Liver (tissue), 3 donors: ENCODE data around the gene PARVB.

Source experiments
- ATF3 ChIP-seq: IDR thresholded peaks from 2 replicates; pipeline ENCODE4 v1.6.1; 2016; ENCODE audit warnings: antibody characterized with exemption
- FOXA1 ChIP-seq: IDR thresholded peaks from 2 replicates; pipeline ENCODE4 v1.6.1; 2016; ENCODE audit warnings: antibody characterized with exemption
- GABPA ChIP-seq, 2 donors: IDR thresholded peaks in 1 of 2; conservative IDR thresholded peaks in 1 of 2; 2 replicates each; pipeline ENCODE4 v1.6.1; 2016; ENCODE audit warnings: antibody characterized with exemption in 2 of 2, mild to moderate bottlenecking in 1 of 2, moderate library complexity in 1 of 2
- HNF4A ChIP-seq, 2 donors: conservative IDR thresholded peaks; 2 replicates each; pipeline ENCODE4 v1.6.1; 2016; ENCODE audit warnings: antibody characterized with exemption in 2 of 2, mild to moderate bottlenecking in 2 of 2
- MAX ChIP-seq: IDR thresholded peaks from 2 replicates; pipeline ENCODE4 v1.6.1; 2016; ENCODE audit warnings: antibody characterized with exemption
- SP1 ChIP-seq: IDR thresholded peaks from 2 replicates; pipeline ENCODE4 v1.6.1; 2018; ENCODE audit warnings: antibody characterized with exemption, mild to moderate bottlenecking
- TAF1 ChIP-seq: conservative IDR thresholded peaks from 2 replicates; pipeline ENCODE4 v1.6.1; 2016; ENCODE audit warnings: antibody characterized with exemption, mild to moderate bottlenecking
- YY1 ChIP-seq: IDR thresholded peaks from 2 replicates; pipeline ENCODE4 v1.6.1; 2016; ENCODE audit warnings: antibody characterized with exemption, mild to moderate bottlenecking
- TF ChIP-seq, protein P1 (sequence below): IDR thresholded peaks from 2 replicates; pipeline ENCODE4 v1.6.1; 2016; ENCODE audit warnings: antibody characterized with exemption, mild to moderate bottlenecking
- TF ChIP-seq, protein P2 (sequence below): fragments of 150-350 bp; IDR thresholded peaks from 2 replicates; pipeline ENCODE4 v1.5.1; 2017; ENCODE audit warnings: improper control_type of control experiment, low read depth, low read length; ENCODE audit not compliant: missing input control
- TF ChIP-seq, protein P3 (sequence below): IDR thresholded peaks from 2 replicates; pipeline ENCODE4 v1.6.1; 2016; ENCODE audit warnings: antibody characterized with exemption
- donor health status: healthy.
- donor health status: healthy.

DNA sequence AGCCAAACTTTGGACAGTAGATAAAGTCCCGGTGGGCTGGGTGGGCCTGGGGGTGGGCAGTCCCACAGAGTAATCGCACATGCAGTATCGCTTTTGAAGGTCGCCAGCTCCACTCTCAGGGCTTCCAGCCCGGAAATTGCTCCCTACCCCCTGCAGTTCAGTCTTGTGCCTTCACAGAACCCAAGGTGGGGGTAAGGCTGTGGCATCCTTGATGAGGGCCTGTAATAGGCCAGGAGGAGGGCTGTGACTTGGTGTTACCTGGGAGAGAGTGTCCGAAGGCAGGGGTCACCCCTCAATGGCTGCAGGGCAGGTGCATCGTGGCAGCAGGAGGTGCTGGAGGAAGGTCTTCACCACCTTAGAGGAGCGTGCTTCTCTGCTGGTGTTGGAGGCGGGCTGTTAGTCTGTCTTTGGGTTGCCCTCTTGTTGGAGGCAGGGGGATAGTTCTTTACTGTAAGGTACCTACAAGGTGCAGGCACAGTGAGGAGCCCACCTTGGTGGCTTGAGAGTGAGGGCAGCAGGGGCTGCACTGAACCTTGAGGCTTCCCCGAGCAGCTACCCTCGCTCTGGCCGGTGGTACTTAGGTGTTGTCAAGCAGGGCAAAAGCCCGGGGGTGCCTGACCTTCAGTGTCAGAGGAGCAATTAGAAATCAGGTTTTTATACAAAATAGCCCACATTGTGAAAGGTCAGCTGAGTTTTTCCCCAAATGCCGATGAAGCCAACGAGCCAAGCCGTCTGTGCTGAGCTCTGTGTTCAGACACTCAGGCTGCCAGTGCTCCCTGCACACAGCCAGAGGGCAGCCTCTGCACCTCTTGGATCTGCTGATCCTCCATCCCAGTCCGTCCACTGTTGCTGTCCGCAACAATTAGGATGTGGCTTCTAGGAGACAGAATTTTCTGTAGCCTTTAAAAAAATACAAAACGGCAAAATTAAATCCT lies 47.0 kb upstream of the PARVB start:
- TF ChIP-seq, protein P1, sequence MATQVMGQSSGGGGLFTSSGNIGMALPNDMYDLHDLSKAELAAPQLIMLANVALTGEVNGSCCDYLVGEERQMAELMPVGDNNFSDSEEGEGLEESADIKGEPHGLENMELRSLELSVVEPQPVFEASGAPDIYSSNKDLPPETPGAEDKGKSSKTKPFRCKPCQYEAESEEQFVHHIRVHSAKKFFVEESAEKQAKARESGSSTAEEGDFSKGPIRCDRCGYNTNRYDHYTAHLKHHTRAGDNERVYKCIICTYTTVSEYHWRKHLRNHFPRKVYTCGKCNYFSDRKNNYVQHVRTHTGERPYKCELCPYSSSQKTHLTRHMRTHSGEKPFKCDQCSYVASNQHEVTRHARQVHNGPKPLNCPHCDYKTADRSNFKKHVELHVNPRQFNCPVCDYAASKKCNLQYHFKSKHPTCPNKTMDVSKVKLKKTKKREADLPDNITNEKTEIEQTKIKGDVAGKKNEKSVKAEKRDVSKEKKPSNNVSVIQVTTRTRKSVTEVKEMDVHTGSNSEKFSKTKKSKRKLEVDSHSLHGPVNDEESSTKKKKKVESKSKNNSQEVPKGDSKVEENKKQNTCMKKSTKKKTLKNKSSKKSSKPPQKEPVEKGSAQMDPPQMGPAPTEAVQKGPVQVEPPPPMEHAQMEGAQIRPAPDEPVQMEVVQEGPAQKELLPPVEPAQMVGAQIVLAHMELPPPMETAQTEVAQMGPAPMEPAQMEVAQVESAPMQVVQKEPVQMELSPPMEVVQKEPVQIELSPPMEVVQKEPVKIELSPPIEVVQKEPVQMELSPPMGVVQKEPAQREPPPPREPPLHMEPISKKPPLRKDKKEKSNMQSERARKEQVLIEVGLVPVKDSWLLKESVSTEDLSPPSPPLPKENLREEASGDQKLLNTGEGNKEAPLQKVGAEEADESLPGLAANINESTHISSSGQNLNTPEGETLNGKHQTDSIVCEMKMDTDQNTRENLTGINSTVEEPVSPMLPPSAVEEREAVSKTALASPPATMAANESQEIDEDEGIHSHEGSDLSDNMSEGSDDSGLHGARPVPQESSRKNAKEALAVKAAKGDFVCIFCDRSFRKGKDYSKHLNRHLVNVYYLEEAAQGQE = no peak
- TF ChIP-seq SP1 (no peak), GABPA (IDR thresholded peaks at IDR 0.05 in 1 of 2, conservative IDR thresholded peaks at IDR 0.05 in 1 of 2) (no peak), FOXA1 (no peak), HNF4A (conservative IDR thresholded peaks at IDR 0.05) (no peak), MAX (no peak), TAF1 (no peak), YY1 (no peak), ATF3 (no peak)
- TF ChIP-seq, protein P2, sequence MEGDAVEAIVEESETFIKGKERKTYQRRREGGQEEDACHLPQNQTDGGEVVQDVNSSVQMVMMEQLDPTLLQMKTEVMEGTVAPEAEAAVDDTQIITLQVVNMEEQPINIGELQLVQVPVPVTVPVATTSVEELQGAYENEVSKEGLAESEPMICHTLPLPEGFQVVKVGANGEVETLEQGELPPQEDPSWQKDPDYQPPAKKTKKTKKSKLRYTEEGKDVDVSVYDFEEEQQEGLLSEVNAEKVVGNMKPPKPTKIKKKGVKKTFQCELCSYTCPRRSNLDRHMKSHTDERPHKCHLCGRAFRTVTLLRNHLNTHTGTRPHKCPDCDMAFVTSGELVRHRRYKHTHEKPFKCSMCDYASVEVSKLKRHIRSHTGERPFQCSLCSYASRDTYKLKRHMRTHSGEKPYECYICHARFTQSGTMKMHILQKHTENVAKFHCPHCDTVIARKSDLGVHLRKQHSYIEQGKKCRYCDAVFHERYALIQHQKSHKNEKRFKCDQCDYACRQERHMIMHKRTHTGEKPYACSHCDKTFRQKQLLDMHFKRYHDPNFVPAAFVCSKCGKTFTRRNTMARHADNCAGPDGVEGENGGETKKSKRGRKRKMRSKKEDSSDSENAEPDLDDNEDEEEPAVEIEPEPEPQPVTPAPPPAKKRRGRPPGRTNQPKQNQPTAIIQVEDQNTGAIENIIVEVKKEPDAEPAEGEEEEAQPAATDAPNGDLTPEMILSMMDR = no peak
- TF ChIP-seq, protein P3, sequence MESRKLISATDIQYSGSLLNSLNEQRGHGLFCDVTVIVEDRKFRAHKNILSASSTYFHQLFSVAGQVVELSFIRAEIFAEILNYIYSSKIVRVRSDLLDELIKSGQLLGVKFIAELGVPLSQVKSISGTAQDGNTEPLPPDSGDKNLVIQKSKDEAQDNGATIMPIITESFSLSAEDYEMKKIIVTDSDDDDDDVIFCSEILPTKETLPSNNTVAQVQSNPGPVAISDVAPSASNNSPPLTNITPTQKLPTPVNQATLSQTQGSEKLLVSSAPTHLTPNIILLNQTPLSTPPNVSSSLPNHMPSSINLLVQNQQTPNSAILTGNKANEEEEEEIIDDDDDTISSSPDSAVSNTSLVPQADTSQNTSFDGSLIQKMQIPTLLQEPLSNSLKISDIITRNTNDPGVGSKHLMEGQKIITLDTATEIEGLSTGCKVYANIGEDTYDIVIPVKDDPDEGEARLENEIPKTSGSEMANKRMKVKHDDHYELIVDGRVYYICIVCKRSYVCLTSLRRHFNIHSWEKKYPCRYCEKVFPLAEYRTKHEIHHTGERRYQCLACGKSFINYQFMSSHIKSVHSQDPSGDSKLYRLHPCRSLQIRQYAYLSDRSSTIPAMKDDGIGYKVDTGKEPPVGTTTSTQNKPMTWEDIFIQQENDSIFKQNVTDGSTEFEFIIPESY = no peak
